ENCODE measurements around the gene SHC1.

Gene SHC1

DNA sequence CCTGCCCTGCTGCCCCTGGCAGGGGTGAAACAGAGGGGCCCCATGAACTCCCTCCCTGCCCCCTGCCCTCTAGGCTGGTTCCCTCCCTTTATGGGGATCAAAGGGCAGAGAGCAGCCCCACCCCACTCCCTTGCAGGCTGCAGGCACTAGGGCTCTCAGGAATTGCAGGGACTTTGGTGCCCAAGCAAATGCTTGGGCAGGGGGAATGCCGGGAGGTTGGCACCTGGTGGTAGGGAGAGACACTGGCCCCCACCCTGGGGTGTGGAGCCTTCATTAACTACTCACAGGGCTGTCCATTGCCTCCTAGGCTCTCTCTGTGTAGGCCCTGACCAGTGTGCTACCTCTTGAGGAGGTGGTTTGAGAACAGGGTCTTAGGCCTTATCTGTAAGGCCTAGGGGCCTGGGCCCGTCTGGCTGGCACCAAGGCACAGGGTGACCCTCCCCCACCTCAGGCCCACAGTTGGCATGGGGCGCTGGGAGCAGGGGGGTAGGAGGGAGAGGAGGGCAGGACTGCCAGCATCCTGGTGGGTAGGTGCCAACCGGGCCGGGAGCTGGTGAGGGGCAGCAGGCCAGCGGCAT lies 36.8 kb upstream of the SHC1 start:
- TF ChIP-seq, protein P1, sequence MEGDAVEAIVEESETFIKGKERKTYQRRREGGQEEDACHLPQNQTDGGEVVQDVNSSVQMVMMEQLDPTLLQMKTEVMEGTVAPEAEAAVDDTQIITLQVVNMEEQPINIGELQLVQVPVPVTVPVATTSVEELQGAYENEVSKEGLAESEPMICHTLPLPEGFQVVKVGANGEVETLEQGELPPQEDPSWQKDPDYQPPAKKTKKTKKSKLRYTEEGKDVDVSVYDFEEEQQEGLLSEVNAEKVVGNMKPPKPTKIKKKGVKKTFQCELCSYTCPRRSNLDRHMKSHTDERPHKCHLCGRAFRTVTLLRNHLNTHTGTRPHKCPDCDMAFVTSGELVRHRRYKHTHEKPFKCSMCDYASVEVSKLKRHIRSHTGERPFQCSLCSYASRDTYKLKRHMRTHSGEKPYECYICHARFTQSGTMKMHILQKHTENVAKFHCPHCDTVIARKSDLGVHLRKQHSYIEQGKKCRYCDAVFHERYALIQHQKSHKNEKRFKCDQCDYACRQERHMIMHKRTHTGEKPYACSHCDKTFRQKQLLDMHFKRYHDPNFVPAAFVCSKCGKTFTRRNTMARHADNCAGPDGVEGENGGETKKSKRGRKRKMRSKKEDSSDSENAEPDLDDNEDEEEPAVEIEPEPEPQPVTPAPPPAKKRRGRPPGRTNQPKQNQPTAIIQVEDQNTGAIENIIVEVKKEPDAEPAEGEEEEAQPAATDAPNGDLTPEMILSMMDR (IDR thresholded peaks at IDR 0.05; ENCODE audit: insufficient read depth, low read depth, low read length, missing control alignments) = no peak
- no peak overlapping the region for H3K4me3 ChIP-seq (ENCODE audit: low read depth, low read length)
- no peak for DNase-seq (ENCODE audit: low read depth)

DNA sequence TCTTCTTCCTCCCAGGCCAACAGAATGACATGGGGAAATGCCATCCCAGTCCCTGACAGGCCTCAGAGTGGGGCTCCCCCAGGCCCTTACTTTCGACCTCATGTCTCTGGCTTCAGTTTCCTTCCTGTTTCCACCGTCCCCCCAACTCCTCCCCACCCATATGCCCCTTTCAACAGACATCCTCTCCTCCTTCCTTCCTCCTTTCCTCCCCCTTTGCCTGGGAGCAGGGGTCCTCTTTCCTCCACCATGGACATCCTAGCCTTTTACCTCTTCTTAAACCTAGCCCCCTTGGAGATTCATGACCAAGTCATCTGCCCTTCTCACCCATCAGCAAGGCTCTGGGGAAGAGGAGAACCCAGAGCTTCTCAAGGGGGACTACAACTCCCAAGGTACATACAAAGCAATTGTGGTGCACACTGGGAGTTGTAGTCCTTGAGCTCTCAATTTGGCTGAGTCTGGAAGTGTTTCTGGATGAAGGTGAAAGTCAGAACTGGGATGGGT lies 36.1 kb upstream of the SHC1 start:
- TF ChIP-seq, protein P1 (IDR thresholded peaks at IDR 0.05; ENCODE audit: insufficient read depth, low read depth, low read length, missing control alignments) = no peak
- peak; percentile 62 for DNase-seq (ENCODE audit: low read depth)

DNA sequence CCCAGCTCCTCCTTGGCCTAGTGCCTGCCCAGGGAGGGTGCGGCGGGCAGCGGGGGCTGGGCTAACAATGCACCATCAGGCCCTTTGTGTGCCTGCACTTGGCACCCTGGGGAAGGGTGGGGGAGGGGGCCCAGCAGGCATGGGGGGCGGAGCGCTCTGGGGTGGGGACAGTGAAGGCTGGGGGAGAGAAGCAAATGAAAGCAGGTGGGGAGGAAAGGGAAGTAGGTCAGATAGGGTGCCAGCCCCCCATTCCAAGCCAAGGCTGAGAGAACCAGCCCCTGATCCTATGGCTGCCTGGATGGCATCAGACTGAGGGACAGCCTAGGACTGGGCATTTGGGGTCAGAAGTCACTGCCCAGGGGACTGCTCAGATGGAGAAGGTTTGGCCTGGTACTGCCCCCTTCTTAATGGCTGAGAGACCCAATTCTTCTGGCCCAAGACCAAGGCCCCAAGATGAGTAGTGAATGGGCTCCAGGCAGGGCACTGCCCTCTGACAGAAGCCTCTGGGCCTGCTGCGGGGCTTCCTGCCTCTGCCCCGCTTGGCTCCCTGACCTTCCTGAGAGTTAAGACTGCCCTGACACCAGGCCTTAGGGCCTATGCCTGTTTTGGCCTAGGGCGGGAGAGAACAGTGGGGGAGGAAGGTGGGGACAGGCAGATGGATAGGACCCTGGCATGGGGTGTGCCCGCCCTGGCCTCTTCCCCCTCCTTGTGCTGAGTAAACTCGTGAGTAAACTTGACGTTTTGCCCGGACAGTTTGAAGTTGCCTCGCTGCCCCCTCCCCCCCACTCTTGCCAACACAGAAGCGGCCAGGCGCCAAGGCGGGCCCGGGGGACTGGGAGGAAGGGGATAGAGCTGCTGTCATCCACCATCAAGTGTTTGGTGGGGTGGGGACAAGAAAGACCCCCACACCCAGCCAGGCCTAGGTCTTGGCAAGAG lies 34.8 kb upstream of the SHC1 start:
- H3K4me3 ChIP-seq (ENCODE audit: low read depth, low read length) = peak overlapping the region; percentile 72
- TF ChIP-seq, protein P1 (IDR thresholded peaks at IDR 0.05; ENCODE audit: insufficient read depth, low read depth, low read length, missing control alignments) = no peak
- peak; percentile 41 for DNase-seq (ENCODE audit: low read depth)

More for the DNA sequence above, 36.1 kb upstream of the SHC1 start:
- H3K4me3 ChIP-seq (ENCODE audit: low read depth, low read length) = no peak overlapping the region

DNA sequence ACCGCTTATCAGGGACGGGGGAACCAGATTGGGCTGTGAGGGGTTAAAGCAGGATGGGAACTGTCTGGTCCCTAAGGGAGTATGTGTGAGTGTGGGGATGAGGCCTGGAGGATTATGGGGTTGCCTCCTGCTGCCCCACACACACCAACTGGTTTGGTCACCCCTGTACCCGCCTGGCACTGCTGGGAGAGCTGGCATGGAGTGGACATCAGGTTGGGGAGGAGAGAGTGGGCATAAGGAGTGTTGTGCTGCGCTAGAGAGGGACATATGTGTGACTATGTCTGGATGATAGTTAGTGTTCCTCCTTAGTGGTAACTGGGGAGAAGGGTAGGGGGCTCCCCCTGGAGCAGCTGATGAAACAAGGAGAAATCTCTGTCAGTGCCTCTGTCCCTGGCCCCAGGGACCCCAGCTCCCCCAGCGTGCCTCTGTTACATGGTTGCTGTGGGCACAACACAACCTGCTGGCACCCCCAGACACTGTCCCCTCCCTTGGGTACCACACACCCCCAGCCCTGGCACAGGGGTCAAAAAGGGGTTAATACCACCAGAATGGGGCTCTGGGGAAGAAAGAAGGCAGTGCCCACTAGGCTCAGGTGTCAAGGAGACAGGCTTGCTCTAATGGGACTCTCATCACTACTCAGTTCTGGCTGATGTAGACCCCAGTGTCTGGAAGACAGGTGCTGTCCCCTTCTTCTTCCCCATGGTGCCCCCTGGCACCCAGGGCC lies 34.0 kb upstream of the SHC1 start:
- peak overlapping the region; percentile 72 for H3K4me3 ChIP-seq (ENCODE audit: low read depth, low read length)
- TF ChIP-seq, protein P1 (IDR thresholded peaks at IDR 0.05; ENCODE audit: insufficient read depth, low read depth, low read length, missing control alignments) = no peak
- no peak for DNase-seq (ENCODE audit: low read depth)

DNA sequence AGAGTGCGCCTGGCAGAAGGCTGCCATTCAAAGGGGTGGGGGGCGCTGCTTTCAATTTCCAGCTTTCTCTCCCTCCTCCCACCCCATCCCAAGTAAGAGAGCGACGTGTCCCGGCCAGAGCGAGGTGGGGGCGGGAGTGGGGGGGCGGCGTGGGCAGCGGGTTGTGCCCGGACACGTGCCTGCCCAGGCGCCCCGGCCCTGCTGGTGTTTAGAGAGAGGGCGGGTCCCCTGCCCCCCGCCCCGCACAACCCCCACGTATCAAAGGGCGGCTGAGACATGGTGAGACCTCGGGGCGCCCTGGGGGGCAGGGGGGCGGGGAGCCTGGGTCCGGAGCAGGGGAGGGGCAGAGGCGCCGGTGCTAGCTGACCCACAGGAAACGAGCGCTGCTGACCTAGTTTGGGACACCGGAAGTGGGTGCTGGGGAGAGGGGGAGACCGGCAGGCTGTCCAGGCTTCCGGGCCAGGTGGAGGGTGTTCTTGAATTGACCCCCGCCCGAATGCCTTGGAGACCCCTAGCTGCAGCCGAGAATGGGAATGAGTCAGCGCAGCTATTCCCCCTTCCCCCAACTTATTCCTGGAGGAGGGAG lies 33.3 kb upstream of the SHC1 start:
- H3K4me3 ChIP-seq (ENCODE audit: low read depth, low read length) = peak overlapping the region; percentile 72
- TF ChIP-seq, protein P1 (IDR thresholded peaks at IDR 0.05; ENCODE audit: insufficient read depth, low read depth, low read length, missing control alignments) = no peak
- DNase-seq (ENCODE audit: low read depth) = peak; percentile 86

DNA sequence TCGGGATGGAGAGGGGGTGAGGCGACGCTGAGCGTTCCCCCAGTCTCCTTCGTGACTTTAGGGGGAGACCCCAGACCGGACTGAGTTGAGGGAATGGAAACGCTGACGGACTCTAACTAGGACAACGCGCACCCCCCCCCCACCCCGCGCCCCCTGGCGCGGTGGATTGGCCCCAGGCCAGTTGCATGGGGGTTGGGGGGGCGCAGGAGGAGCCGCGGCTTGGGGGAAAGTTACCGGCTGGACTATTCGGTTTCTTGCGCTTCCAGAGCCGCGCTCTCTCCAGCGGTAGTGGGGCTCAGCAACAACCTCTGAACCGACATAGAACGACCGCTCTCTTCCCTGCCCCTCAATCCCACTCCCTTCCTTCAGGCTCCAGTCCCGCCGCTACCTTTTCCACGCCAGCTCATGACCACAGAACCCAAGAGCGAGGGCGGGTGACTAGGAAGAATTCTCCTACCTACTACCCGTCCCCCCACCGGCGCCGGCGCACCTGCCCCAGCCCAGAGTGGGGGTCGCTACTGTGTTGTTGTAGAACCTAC lies 32.7 kb upstream of the SHC1 start:
- TF ChIP-seq, protein P1 (IDR thresholded peaks at IDR 0.05; ENCODE audit: insufficient read depth, low read depth, low read length, missing control alignments) = no peak
- no peak for DNase-seq (ENCODE audit: low read depth)

More for the DNA sequence above, 32.7 kb upstream of the SHC1 start:
- H3K4me3 ChIP-seq (ENCODE audit: low read depth, low read length) = peak overlapping the region; percentile 72

Data from GM12865 (cell line).